CD4-positive, alpha-beta T cell treated with Interleukin-17A for 1 hour (primary cell): Measurements from ENCODE around the gene WWOX.

Source experiments
- DNase-seq: peaks from one replicate; pipeline ENCODE4 v3.0.0-alpha.2; 2020

The WWOX gene

GRCh38 chr16:78836802-78837491 is 737.5 kb downstream of the WWOX start:
- no peak for DNase-seq

- DNase-seq: no peak
These were observed 738.3 kb downstream of the WWOX start for GRCh38 chr16:78837706-78838105.

GRCh38 chr16:78838276-78838675 is 738.8 kb downstream of the WWOX start:
- no peak for DNase-seq

- no peak for DNase-seq
These were observed 743.5 kb downstream of the WWOX start for GRCh38 chr16:78842950-78843349.

- no peak for DNase-seq
These were observed 744.5 kb downstream of the WWOX start for GRCh38 chr16:78843978-78844377.

- no peak for DNase-seq
These were observed 745.2 kb downstream of the WWOX start for GRCh38 chr16:78844682-78845081.

- no peak for DNase-seq
These were observed 751.8 kb downstream of the WWOX start for GRCh38 chr16:78851266-78851665.

GRCh38 chr16:78852081-78852635 is 752.7 kb downstream of the WWOX start:
- no peak for DNase-seq

- no peak for DNase-seq
These were observed 762.6 kb downstream of the WWOX start for GRCh38 chr16:78862022-78862421.

- DNase-seq: no peak
These were observed 767.1 kb downstream of the WWOX start for GRCh38 chr16:78866521-78866920.

- DNase-seq: no peak
These were observed 770.0 kb downstream of the WWOX start for GRCh38 chr16:78869492-78869891.

GRCh38 chr16:78871241-78871640 is 771.8 kb downstream of the WWOX start:
- no peak for DNase-seq

- DNase-seq: no peak
These were observed 777.2 kb downstream of the WWOX start for GRCh38 chr16:78876671-78877070.

GRCh38 chr16:78877114-78877655 is 777.7 kb downstream of the WWOX start:
- no peak for DNase-seq

- no peak for DNase-seq
These were observed 779.1 kb downstream of the WWOX start for GRCh38 chr16:78878570-78878969.

- DNase-seq: no peak
These were observed 779.6 kb downstream of the WWOX start for GRCh38 chr16:78879011-78879410.

GRCh38 chr16:78882150-78882549 is 782.7 kb downstream of the WWOX start:
- no peak for DNase-seq

GRCh38 chr16:78882751-78883150 is 783.3 kb downstream of the WWOX start:
- no peak for DNase-seq

- no peak for DNase-seq
These were observed 784.8 kb downstream of the WWOX start for GRCh38 chr16:78884204-78884603.

- no peak for DNase-seq
These were observed 789.9 kb downstream of the WWOX start for GRCh38 chr16:78889346-78889745.

- peak; percentile 16 for DNase-seq
These were observed 791.0 kb downstream of the WWOX start for GRCh38 chr16:78890373-78890895.

- peak; percentile 41 for DNase-seq
These were observed 793.7 kb downstream of the WWOX start for GRCh38 chr16:78892951-78893733.

- peak; percentile 72 for DNase-seq
These were observed 795.4 kb downstream of the WWOX start for GRCh38 chr16:78894886-78895285.

GRCh38 chr16:78895681-78896080 is 796.2 kb downstream of the WWOX start:
- peak; percentile 28 for DNase-seq
